Panc1 (cell line): ENCODE results near the gene CLEC14A. TPM values are rescaled to one million over a fixed set of nuclear protein-coding genes. Genes with fewer than 3 reads are reported as not detected.

Experiments
- ATAC-seq: fragments of 200-7000 bp; cut with Tn5 transposase; 2 replicates; pipeline ENCODE4 v1.9.1; 2020; ENCODE audit warnings: mild to moderate bottlenecking, moderate library complexity
- BruUV-seq: library from RNA; stranded (reverse); fragments of 400-500 nt; replicated peaks from 2 replicates; lab custom pipeline; 2021; lab: Mats Ljungman, UMichigan
- CTCF ChIA-PET: fragments of 300-600 bp; sonication (Branson Sonifier 250); formaldehyde crosslinking; loops from one replicate; lab custom pipeline; 2022; ENCODE audit warnings: antibody characterized with exemption; lab: Charles Lee
- POLR2A ChIA-PET: fragments of 300-600 bp; sonication (Branson Sonifier 250); formaldehyde crosslinking; loops from one replicate; lab custom pipeline; 2022; ENCODE audit warnings: antibody characterized with exemption; lab: Charles Lee
- DNase-seq: peaks from one replicate; pipeline ENCODE4 v3.0.0-alpha.2; 2010; ENCODE audit warnings: low read depth, low spot score
- H3K27ac ChIP-seq: 2 replicates; pipeline ENCODE4 v1.5.1; 2011; ENCODE audit warnings: mild to moderate bottlenecking, low read length, inconsistent platforms
- H3K27me3 ChIP-seq: fragments of 200-500 bp; sonication (Bioruptor generic); 2 replicates; pipeline ENCODE4 v1.6.0; 2014; ENCODE audit warnings: low read length, inconsistent platforms; ENCODE audit not compliant: control insufficient read depth, insufficient read depth
- H3K36me3 ChIP-seq: fragments of 200-500 bp; sonication (Bioruptor generic); 2 replicates; pipeline ENCODE4 v1.5.1; 2014; ENCODE audit warnings: inconsistent platforms, mild to moderate bottlenecking, low read length, moderate library complexity; ENCODE audit not compliant: control insufficient read depth, insufficient read depth
- H3K4me1 ChIP-seq: 2 replicates; pipeline ENCODE4 v1.5.1; 2011; ENCODE audit warnings: inconsistent platforms, mild to moderate bottlenecking, low read length, moderate library complexity; ENCODE audit not compliant: control insufficient read depth, insufficient read depth
- H3K4me3 ChIP-seq, 2 experiments: 2 replicates each; pipeline ENCODE4 v1.5.1; 2011 to 2012; ENCODE audit warnings: low read depth in 2 of 2, low read length in 2 of 2, mild to moderate bottlenecking in 2 of 2, inconsistent platforms in 1 of 2, moderate library complexity in 1 of 2
- H3K9me3 ChIP-seq: fragments of 200-500 bp; sonication (Bioruptor generic); 2 replicates; pipeline ENCODE4 v1.5.1; 2014; ENCODE audit warnings: low read depth, mild to moderate bottlenecking, inconsistent platforms, low read length, moderate library complexity; ENCODE audit not compliant: control insufficient read depth, insufficient read depth
- CTCF ChIP-seq: fragments of 450-650 bp; IDR thresholded peaks from 2 replicates; pipeline ENCODE4 v1.5.1; 2017; ENCODE audit warnings: mild to moderate bottlenecking
- POLR2AphosphoS5 ChIP-seq: IDR thresholded peaks from 2 replicates; pipeline ENCODE4 v1.6.1; 2012; ENCODE audit warnings: mild to moderate bottlenecking, low read depth, low read length, moderate library complexity
- REST ChIP-seq, 2 experiments: IDR thresholded peaks; 2 replicates each; pipeline ENCODE4 v1.6.1; 2011 to 2012; ENCODE audit warnings: low read depth in 2 of 2, control low read depth in 1 of 2, low read length in 1 of 2, mild to moderate bottlenecking in 1 of 2, moderate library complexity in 1 of 2; ENCODE audit not compliant: insufficient read depth in 1 of 2
- SIN3A ChIP-seq: IDR thresholded peaks from 2 replicates; pipeline ENCODE4 v1.6.1; 2012; ENCODE audit warnings: low read depth, mild to moderate bottlenecking, low read length, moderate library complexity, borderline replicate concordance; ENCODE audit not compliant: insufficient read depth
- TCF7L2 ChIP-seq: IDR thresholded peaks from 2 replicates; pipeline ENCODE4 v1.6.1; 2011; ENCODE audit warnings: mild to moderate bottlenecking, low read depth, low read length, inconsistent platforms
- in situ Hi-C: cut with HindIII; loops from 2 replicates; pipeline ENCODE4 v1.10.0; 2016; ENCODE audit warnings: low sequenced_read_pairs, low pct_unique_long_range_greater_than_20kb
- intact Hi-C: fragments of 100-400 bp; cut with micrococcal nuclease; formaldehyde crosslinking; loops from one replicate; pipeline ENCODE4 v1.10.0; 2022; ENCODE audit not compliant: unreplicated experiment
- total RNA-seq: library from RNA; stranded (reverse); gene quantifications from one replicate; pipeline ENCODE4 v1.2.1, GENCODE V29; 2021; ENCODE audit not compliant: unreplicated experiment

Gene CLEC14A
- total RNA-seq, 1 experiment from 2014 or later, result 0.10 TPM

- no peak overlapping the region for H3K4me3 ChIP-seq
- H3K27ac ChIP-seq, result no peak overlapping the region
- H3K4me1 ChIP-seq, result no peaks in the 10 kb centered on the region
- BruUV-seq, result no TSS peak
- in situ Hi-C loops, result no loop called here
- ATAC-seq, result no peak
- ChIA-PET POLR2A (no interaction called here), CTCF (no interaction called here)
- TF ChIP-seq POLR2AphosphoS5 (no peak), CTCF (no peak)
- intact Hi-C loops, result no loop called here
- no peaks in the 10 kb centered on the region for H3K27me3 ChIP-seq
- H3K9me3 ChIP-seq, result no peaks in the 10 kb centered on the region
- no peak for DNase-seq
- H3K36me3 ChIP-seq, result no peaks in the 10 kb centered on the region
Measured at GRCh38 chr14:38253676-38254075, 2.2 kb downstream of the CLEC14A start.

GRCh38 chr14:38252066-38252710, 3.7 kb downstream of the CLEC14A start:
- BruUV-seq, result no TSS peak
- no peaks in the 10 kb centered on the region for H3K27me3 ChIP-seq
- H3K36me3 ChIP-seq, result no peaks in the 10 kb centered on the region
- ChIA-PET POLR2A (no interaction called here), CTCF (no interaction called here)
- no peak overlapping the region for H3K27ac ChIP-seq
- TF ChIP-seq POLR2AphosphoS5, result no peak
- TF ChIP-seq REST (IDR thresholded peaks at IDR 0.05; ENCODE audit: insufficient read depth in 1 of 2, low read depth in 2 of 2, low read length in 1 of 2), result no peak
- TF ChIP-seq CTCF, result no peak
- TF ChIP-seq TCF7L2, result no peak
- TF ChIP-seq SIN3A, result no peak
- intact Hi-C loops, result no loop called here
- no peaks in the 10 kb centered on the region for H3K9me3 ChIP-seq
- H3K4me1 ChIP-seq, result no peaks in the 10 kb centered on the region
- in situ Hi-C loops, result no loop called here
- ATAC-seq (no peak), DNase-seq (no peak)
- H3K4me3 ChIP-seq, result no peak overlapping the region
